Karpas-422 (cell line): ENCODE measurements around the gene PAOX. TPM values are rescaled to one million over a fixed set of nuclear protein-coding genes. Genes with fewer than 3 reads are reported as not detected.
"Not testable (repeated sequence)": the region's sequence is repeated elsewhere in the genome, so short reads cannot be mapped to it uniquely, and the experiment has no call there.

Experiments used
- DNase-seq: peaks from one replicate; pipeline ENCODE4 v3.0.0-alpha.2; 2015
- H2AFZ ChIP-seq: fragments of 200-600 bp; sonication (generic); 2 replicates; pipeline ENCODE4 v1.6.1; 2014; ENCODE audit warnings: antibody characterized with exemption, low read length, mixed read lengths
- H3K27ac ChIP-seq: fragments of 200-600 bp; sonication (generic); 2 replicates; pipeline ENCODE4 v1.5.1; 2014; ENCODE audit warnings: mild to moderate bottlenecking, low read length, moderate library complexity
- H3K27me3 ChIP-seq: fragments of 200-600 bp; sonication (generic); 2 replicates; pipeline ENCODE4 v1.6.1; 2014; ENCODE audit warnings: low read length, mixed read lengths
- H3K36me3 ChIP-seq: fragments of 200-600 bp; sonication (generic); 2 replicates; pipeline ENCODE4 v1.6.1; 2014; ENCODE audit warnings: low read length, mixed read lengths; ENCODE audit not compliant: insufficient read depth
- H3K4me1 ChIP-seq: fragments of 200-600 bp; sonication (generic); 2 replicates; pipeline ENCODE4 v1.6.1; 2014; ENCODE audit warnings: mild to moderate bottlenecking, low read length, mixed read lengths
- H3K4me2 ChIP-seq: fragments of 200-600 bp; sonication (generic); 2 replicates; pipeline ENCODE4 v1.6.1; 2014; ENCODE audit warnings: low read length, low read depth, mild to moderate bottlenecking; ENCODE audit not compliant: poor library complexity, severe bottlenecking
- H3K4me3 ChIP-seq: fragments of 200-600 bp; sonication (generic); 2 replicates; pipeline ENCODE4 v1.5.1; 2014; ENCODE audit warnings: mild to moderate bottlenecking, antibody characterized with exemption, low read length, mixed read lengths
- H3K79me2 ChIP-seq: fragments of 200-600 bp; sonication (generic); 2 replicates; pipeline ENCODE4 v1.6.1; 2014; ENCODE audit warnings: mild to moderate bottlenecking, low read length, mixed read lengths
- H3K9ac ChIP-seq: fragments of 200-600 bp; sonication (generic); 2 replicates; pipeline ENCODE4 v1.6.0; 2014; ENCODE audit warnings: low read length
- H3K9me2 ChIP-seq: fragments of 200-600 bp; sonication (generic), shearing (Covaris generic); replicated peaks from 2 replicates; pipeline ENCODE4 v1.6.0; 2014; ENCODE audit warnings: mild to moderate bottlenecking, low read length, moderate library complexity; ENCODE audit not compliant: insufficient read depth
- H3K9me3 ChIP-seq: fragments of 300-700, 200-600 bp; sonication (generic); 2 replicates; pipeline ENCODE4 v1.6.1; 2014; ENCODE audit warnings: low read length, mixed read lengths
- H4K20me1 ChIP-seq: fragments of 200-600 bp; sonication (generic); 2 replicates; pipeline ENCODE4 v1.6.1; 2014; ENCODE audit warnings: mild to moderate bottlenecking, antibody characterized with exemption, low read length, low read depth; ENCODE audit not compliant: insufficient read depth
- total RNA-seq: library from RNA; depleted of rRNA; stranded (reverse); fragments of >200 nt; shearing (Covaris generic); gene quantifications from 2 replicates; pipeline ENCODE4 v1.2.3, GENCODE V29; 2014; ENCODE audit warnings: low replicate concordance

PAOX gene
- total RNA-seq, 1 experiment from 2014 or later, result not detected

DNA sequence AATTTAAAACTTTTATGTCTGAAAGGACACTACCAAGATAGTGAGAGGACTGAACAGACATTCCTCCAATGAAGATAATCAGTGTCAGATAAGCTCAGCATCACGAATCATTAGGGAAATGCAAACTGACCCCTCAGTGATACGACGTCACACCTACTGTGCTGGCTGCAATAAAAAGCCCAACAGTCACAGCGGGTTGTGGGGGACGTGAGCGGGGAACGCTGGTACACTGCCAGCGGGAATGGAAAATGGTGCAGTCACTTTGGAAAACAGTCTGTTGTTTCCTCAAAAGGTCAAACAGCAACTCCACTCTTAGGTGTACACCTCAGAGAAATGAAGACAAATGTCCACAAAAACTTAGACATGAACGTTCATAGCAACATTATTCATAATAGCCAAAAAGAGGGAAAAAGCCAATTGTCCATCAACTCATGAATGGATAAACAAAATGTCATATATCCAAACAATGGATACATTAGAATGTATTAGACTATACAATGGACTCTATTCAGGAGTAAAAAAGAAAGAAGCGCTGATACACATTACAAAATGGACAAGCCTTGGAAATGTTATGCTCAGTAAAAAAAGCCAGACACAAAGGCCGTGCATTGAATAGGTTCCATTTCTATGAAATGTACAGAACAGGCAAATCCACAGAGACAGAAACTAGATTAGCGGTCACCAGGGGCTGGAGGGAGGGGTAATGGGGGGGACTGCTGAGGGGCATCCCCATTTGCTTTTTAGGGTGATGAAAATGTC, 3.5 kb upstream of the PAOX start:
- peaks cover 27% of the 10 kb centered on the region for H3K4me1 ChIP-seq
- H3K79me2 ChIP-seq, result peaks cover 11% of the 10 kb centered on the region
- H3K9me3 ChIP-seq, result no peaks in the 10 kb centered on the region
- no peak overlapping the region for H2AFZ ChIP-seq
- H3K9ac ChIP-seq, result no peak overlapping the region
- H3K36me3 ChIP-seq, result no peaks in the 10 kb centered on the region
- H3K27me3 ChIP-seq, result no peaks in the 10 kb centered on the region
- no peaks in the 10 kb centered on the region for H3K9me2 ChIP-seq
- H3K4me3 ChIP-seq, result no peak overlapping the region
- H3K27ac ChIP-seq, result no peak overlapping the region
- no peak overlapping the region for H3K4me2 ChIP-seq
- DNase-seq, result no peak
- H4K20me1 ChIP-seq, result no peaks in the 10 kb centered on the region

DNA sequence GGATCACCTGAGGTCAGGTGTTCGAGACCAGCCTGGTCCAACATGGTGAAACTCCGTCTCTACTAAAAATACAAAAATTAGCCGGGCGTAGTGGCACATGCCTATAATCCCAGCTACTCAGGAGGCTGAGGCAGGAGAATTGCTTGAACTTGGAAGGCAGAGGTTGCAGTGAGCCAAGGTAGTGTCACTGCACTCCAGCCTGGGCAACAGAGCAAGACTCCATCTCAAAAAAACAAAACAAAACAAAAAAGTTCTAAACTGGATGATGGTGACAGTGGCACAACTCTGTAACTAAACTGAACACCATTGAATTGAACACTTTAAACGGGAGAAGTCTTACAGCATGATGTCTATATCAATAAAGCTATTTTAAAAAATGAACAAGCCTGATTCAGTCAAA, 2.9 kb upstream of the PAOX start:
- not testable (repeated sequence) for H3K4me3 ChIP-seq, H3K27me3 ChIP-seq, H2AFZ ChIP-seq, H3K4me2 ChIP-seq, H3K36me3 ChIP-seq, DNase-seq, H3K27ac ChIP-seq, H3K9ac ChIP-seq, H3K9me3 ChIP-seq, H3K9me2 ChIP-seq, H4K20me1 ChIP-seq
- Histone ChIP-seq H3K79me2 (peaks cover 11% of the 10 kb centered on the region), H3K4me1 (peaks cover 27% of the 10 kb centered on the region)

DNA sequence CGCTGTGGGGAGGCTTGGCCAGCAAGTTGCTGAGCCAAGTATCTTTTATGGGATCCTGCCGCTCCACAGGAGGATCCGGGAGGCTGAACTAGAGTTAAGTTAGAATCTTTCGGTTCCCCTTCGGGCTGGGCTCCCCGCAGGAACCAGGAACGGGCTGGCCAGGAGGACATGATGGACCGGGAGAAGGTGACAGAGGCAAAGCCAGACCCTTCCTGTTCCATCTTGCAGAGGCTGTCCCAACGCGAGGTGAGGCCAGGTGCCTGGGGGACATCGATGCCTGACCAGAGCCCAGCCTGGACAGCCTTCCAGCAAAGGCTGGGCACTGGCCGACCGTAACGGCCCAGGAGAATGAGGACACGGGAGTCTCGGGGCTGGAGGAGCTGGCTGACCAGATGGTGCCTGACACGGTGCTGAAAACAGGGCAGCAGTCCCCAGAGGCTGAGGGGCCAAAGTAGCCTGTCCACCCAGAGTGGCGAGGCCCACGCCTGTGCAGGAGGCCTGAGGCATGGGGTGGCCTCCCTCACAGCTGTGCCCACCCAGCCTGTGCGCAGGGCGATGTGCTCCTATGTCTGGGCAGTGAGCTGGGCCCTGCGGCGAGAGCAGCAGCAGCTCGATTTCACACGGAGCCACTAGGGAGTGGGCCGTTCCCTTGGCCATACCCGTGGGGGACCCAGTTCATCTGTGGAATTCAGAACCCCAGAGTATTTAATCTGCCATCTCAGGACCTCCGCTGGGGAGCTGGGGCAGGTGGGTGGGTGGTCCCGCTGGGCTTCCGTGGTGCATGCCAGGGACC, 1.8 kb upstream of the PAOX start:
- H3K36me3 ChIP-seq, result no peaks in the 10 kb centered on the region
- H3K27me3 ChIP-seq, result no peaks in the 10 kb centered on the region
- H3K4me2 ChIP-seq, result no peak overlapping the region
- H3K4me3 ChIP-seq, result no peak overlapping the region
- peaks cover 3% of the 10 kb centered on the region for H3K79me2 ChIP-seq
- H3K9me2 ChIP-seq, result no peaks in the 10 kb centered on the region
- H3K9ac ChIP-seq, result no peak overlapping the region
- no peak overlapping the region for H2AFZ ChIP-seq
- H3K27ac ChIP-seq, result no peak overlapping the region
- no peaks in the 10 kb centered on the region for H4K20me1 ChIP-seq
- DNase-seq, result no peak
- peaks cover 24% of the 10 kb centered on the region for H3K4me1 ChIP-seq
- no peaks in the 10 kb centered on the region for H3K9me3 ChIP-seq

DNA sequence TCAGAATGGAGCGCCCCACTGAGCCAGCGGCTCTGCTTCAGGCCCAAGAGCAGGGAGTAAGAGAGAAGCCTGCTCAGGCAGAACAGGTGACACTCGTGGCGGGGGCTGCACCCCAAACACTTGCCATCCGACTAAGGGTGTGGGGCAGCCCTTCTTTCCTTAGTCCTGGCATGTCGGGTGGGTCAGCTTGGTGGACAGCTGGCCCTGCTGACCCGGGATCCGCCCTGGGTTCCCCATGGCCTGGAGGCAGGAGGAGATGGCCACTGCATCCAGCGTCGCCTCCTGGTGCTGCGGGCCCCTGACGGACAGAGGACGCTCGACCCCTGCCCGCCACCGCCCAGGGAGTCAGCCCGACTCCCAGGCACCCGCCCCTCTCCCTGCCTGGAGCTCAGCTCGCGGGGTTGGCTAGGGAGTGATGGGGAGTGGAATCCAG, 1.2 kb upstream of the PAOX start:
- Histone ChIP-seq H3K36me3 (no peaks in the 10 kb centered on the region), H3K79me2 (no peaks in the 10 kb centered on the region), H3K27ac (no peak overlapping the region), H2AFZ (no peak overlapping the region), H4K20me1 (no peaks in the 10 kb centered on the region), H3K4me1 (peaks cover 21% of the 10 kb centered on the region), H3K9me2 (no peaks in the 10 kb centered on the region), H3K9me3 (no peaks in the 10 kb centered on the region), H3K4me3 (peak overlapping the region; percentile 64), H3K27me3 (no peaks in the 10 kb centered on the region), H3K4me2 (peak overlapping the region; percentile 67), H3K9ac (peak overlapping the region; percentile 67)
- DNase-seq, result no peak

DNA sequence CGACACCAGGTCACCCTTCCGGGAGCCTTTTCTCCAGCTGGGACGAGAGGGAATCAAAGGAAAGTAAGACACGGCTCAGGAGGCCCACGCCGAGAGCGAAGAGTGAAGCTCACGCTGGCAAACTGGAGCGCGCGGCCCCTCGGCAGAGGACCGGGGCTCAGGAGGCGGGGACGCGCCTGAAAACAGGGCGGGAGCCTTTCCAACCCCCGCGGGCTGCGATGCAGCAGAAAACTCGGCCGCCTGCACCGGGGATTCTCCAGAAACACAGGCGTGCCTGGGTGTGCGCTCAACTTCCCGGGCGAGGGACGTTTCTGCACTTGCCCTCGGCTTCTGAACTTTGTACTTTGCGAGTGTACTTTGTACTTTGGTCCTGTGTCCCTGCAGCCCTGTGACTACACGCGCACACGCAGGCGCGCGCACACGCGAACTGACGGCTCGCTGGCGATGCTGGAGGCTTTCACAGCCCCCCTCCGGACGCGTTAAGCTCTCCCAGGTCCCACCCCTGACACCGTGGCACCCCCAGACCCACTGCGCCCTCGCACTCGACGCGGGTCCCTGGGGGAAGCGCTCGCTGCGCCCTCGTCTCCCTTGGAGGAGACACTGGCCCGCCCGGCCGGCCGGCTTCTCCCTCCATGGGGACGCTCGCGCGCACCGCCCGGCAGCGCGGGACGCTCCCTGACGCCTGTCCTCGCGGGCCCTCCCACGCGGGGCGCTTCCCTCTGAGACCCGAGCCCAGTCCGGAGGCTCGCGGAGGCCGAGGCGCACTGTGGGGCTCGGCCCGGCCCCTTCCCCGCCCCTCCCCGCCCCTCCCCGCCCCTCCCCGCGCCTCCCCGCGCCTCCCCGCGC, 588 bp upstream of the PAOX start:
- Histone ChIP-seq H3K4me2 (peak overlapping the region; percentile 67), H3K27me3 (no peaks in the 10 kb centered on the region), H3K27ac (no peak overlapping the region), H3K9me3 (no peaks in the 10 kb centered on the region), H3K9ac (peak overlapping the region; percentile 67), H3K79me2 (no peaks in the 10 kb centered on the region), H3K9me2 (no peaks in the 10 kb centered on the region), H3K4me3 (peak overlapping the region; percentile 64), H4K20me1 (no peaks in the 10 kb centered on the region), H2AFZ (peak overlapping the region; percentile 43; the same call in 1 of the 2 replicates), H3K36me3 (no peaks in the 10 kb centered on the region), H3K4me1 (peaks cover 21% of the 10 kb centered on the region)
- DNase-seq, result peak; percentile 52

DNA sequence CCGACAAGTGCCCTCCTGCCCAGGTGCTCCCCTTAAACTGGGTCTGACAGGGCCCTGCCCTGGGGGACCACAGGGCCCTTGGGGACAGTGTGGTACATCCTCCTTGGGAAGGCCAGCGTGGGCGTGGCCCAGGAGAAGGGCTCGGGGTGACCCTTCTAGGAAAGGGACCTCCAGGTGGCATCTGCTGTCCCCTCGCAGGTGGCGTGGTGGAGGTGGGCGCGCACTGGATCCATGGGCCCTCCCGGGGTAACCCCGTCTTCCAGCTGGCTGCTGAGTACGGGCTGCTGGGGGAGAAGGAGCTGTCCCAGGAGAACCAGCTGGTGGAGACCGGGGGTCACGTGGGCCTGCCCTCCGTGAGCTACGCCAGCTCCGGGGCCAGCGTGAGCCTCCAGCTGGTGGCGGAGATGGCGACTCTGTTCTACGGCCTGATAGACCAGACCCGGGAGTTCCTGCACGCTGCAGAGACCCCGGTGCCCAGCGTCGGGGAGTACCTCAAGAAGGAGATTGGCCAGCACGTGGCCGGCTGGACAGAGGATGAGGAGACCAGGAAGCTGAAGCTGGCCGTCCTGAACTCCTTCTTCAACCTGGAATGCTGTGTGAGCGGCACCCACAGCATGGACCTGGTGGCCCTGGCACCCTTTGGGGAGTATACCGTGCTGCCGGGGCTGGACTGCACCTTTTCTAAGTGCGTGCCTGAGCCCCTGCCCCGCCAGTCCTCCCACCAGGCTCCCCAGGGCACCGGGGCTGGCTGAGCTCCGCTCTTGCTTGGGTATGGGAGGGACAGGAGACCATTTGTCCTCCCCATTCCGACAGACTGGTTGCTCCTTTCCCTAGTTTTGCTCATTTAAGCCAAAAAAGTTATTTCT, 972 bp downstream of the PAOX start:
- H3K4me3 ChIP-seq, result no peak overlapping the region
- DNase-seq, result no peak
- H3K4me2 ChIP-seq, result no peak overlapping the region
- H3K4me1 ChIP-seq, result peaks cover 17% of the 10 kb centered on the region
- H3K9me2 ChIP-seq, result no peaks in the 10 kb centered on the region
- no peak overlapping the region for H3K9ac ChIP-seq
- no peaks in the 10 kb centered on the region for H3K79me2 ChIP-seq
- no peak overlapping the region for H2AFZ ChIP-seq
- no peaks in the 10 kb centered on the region for H3K9me3 ChIP-seq
- no peak overlapping the region for H3K27ac ChIP-seq
- H3K27me3 ChIP-seq, result no peaks in the 10 kb centered on the region
- H3K36me3 ChIP-seq, result no peaks in the 10 kb centered on the region
- no peaks in the 10 kb centered on the region for H4K20me1 ChIP-seq

DNA sequence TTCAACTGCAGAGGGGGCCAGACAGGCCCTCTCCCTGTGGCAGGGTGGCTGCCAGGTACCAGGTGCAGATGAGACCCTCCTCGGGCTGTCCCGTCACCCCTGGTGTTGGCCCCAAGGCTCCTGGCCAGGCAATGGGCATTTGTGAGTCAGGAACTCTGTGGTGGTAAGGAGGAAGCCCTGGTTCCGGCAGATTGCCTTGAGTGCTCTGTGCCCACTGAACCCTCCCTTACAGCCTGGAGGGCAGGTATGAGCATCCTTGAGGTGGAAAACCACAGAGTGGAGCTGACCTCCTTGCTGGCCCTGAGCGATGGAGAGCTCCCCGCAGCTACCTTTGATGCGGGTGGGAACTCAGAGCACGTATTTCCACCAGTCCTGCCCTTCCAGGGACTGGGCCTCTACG, 2.0 kb downstream of the PAOX start:
- H3K9me2 ChIP-seq, result no peaks in the 10 kb centered on the region
- no peaks in the 10 kb centered on the region for H3K27me3 ChIP-seq
- H3K9ac ChIP-seq, result no peak overlapping the region
- no peaks in the 10 kb centered on the region for H4K20me1 ChIP-seq
- no peak overlapping the region for H3K27ac ChIP-seq
- no peaks in the 10 kb centered on the region for H3K9me3 ChIP-seq
- DNase-seq, result no peak
- no peak overlapping the region for H3K4me3 ChIP-seq
- no peak overlapping the region for H2AFZ ChIP-seq
- H3K36me3 ChIP-seq, result no peaks in the 10 kb centered on the region
- H3K79me2 ChIP-seq, result no peaks in the 10 kb centered on the region
- peaks cover 17% of the 10 kb centered on the region for H3K4me1 ChIP-seq
- H3K4me2 ChIP-seq, result no peak overlapping the region
